ENCODE measurements around the gene ABHD17C. TPM values are rescaled to one million over a fixed set of nuclear protein-coding genes. Genes with fewer than 3 reads are reported as not detected.
"Not testable (repeated sequence)": the region's sequence is repeated elsewhere in the genome, so short reads cannot be mapped to it uniquely, and the experiment has no call there.

Gene ABHD17C
- total RNA-seq, 1 donor from 2014 or later = 7.4 TPM

DNA sequence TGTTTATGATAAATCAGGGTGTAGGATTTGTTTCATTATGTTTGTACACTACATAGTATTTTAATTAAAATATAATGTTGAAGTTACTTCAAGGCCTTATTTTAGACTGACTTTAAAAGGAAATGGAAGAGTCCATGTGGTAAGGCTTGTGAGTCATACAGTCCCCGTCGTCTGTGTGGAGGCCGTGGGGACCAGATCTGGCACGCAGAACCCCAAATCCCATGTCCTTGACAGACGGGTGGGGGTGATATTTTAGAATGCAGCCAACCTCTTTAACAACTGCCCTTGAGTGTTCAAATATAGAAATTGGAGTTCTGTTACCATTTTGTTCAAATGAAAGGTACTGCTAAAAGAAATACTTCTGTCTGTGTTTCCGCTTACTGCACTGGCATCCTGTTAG, 35.8 kb downstream of the ABHD17C start:
- no peak for DNase-seq (ENCODE audit: low read depth)

DNA sequence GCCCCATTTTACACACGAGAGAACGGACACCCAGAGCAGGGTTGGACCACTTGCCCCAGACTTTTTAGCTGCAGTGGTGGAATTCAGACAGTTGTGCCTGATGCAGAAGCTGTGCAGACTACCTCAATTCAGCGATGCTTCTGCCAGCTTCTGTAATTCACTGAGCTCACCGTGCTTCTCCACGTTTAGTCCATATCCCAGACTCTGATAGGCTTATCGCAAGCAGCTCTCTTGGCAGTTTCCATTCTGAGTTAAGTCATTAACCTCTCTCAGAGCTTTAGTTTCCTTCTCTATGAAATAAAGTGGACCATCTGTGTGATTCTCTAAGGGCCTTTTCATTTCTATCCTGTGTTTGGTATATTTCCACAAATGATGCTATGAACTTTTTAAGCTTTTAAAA, 37.1 kb downstream of the ABHD17C start:
- no peak for DNase-seq (ENCODE audit: low read depth)

DNA sequence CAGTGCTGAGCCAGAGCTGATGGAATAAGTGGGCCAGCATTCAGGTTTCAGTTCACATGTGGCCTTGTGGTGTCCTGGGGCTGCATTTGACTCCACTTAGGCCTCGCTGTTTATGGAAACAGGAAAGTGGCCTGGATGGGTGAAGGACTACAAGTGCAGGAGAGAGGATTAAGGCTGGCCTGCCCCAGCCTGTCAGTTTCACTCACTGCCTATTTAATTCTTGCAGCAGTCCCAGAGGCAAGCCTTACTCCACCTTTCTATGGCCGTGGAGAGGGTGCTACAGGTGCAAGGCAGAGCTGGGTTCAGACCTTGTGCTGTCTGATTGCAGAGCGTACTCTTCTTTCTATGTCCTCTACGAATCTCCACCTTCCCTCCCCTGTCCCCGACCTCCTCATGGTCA, 37.7 kb downstream of the ABHD17C start:
- DNase-seq (ENCODE audit: low read depth) = no peak

DNA sequence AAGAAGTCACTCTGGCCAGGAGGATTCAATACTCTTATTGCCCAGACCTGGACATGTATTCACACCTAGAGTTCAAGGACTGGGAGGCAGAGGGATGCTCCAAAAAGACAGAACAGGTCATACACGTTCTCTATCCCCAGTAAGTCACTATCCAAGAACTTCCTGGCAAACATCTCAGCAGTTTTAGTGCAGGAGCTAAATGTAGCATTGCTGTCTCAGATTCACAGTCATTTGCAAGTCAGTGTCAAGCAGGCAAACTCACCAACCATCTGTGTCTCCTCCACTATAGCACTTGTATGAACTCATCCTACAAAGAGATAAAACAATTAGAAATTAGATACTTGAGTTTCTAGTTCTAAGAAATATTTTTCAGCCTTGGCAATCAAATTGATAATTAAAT, 38.4 kb downstream of the ABHD17C start:
- DNase-seq (ENCODE audit: low read depth) = no peak

DNA sequence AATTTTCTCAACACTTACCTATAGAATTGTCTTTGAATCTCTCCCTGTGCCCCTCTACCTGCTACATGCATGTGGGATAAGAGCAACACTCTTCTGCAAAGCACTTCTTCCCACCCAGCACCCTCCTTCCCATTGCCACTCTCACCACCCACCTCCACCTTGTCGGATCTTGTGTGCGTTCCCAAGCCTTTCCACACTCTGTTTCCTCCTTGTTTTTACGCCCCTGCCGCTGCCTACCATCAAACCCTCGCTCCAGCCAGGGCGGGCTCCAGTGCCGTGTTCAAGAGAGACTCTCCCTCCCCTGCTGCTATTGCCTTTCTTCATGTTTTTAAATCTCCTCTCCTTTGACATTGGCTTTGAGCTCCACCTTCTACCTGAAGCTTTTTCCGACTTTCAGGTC, 40.2 kb downstream of the ABHD17C start:
- DNase-seq (ENCODE audit: low read depth) = no peak

DNA sequence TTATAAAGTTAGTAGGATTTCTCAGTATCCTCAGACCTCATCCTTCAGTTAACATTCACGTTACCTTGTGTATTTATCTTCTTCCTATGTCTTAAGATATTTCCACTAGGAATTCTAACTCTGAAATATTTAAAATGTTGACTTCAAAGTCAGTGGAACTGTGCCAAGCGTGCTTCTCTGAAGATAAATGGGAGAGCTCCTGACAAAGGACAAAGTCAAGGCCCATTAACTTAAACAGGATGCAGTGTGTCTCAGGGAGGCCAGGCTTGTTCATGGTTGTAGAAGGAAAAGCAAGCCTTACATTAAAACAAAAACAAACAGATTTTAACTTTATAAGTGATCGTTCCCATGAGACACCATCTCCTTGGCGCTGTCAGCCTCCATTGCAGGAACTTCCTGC, 41.5 kb downstream of the ABHD17C start:
- DNase-seq (ENCODE audit: low read depth) = peak; percentile 46

DNA sequence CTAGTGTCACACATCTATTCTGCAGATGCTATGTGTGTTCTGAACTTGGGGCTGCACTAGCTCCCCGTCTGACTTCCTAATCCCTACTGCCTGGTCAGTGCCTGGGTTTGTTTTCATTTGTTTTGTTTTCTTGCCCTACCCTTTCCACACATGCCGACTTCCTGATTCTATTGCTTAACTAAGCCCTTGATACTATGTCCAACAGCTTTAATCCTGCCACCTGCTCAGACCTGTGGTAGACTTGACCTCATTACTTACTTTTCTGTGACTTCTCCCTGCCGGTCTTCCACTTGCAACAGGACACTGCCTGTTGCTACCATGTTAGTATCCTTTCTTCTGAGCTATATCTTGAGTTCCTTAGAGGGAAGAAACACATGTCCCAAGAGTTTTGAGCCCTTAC, 44.8 kb downstream of the ABHD17C start:
- DNase-seq (ENCODE audit: low read depth) = peak; percentile 52

DNA sequence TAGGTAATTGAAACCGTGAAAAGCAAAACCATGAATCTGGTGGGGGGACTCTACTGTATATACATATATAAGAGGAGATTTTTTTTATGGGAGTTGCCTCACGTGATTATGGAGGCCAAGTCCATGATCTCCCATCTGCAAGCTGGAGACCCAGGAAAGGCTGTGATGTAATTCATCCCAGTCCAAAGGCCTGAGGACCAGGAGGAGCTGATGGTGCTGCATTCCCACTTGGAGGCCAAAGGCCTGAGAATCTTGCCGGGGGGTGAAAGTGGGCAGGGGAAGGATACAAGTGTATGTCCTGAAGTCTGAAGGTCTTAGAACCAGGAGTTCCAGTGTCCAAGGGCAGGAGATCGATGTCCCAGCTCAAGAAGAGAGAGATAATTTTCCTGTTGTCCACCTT, 47.0 kb downstream of the ABHD17C start:
- DNase-seq (ENCODE audit: low read depth) = no peak

DNA sequence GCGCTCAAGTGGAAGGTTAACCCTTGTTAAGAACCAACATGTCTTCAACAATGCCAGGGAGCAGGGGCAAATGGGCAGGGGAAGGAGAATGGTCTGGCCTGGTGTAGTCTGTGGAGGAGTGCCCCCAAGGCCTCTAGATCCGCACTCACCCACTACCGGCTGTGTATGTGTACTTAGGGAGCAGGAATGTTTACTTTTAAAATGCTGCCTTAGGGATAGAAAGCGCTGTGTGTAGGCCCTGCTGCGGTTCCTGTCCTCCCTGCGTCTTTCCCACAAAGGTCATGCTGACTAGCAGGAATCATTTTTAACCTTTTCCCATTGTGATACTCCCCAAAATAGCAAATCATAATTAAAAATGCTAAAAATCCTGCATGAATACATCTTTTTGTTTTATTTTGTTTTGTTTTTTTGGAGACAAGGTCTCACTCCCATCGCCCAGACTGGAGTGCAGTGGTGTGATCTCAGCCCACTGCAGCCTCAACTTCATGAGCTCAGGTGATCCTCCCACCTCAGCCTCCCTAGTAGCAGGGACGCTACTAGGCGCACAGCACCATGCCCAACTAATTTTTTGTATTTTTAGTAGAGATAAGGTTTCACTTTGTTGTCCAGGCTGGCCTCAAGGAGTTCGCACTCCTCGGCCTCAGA, 48.2 kb downstream of the ABHD17C start:
- peak; percentile 61 for DNase-seq (ENCODE audit: low read depth)

DNA sequence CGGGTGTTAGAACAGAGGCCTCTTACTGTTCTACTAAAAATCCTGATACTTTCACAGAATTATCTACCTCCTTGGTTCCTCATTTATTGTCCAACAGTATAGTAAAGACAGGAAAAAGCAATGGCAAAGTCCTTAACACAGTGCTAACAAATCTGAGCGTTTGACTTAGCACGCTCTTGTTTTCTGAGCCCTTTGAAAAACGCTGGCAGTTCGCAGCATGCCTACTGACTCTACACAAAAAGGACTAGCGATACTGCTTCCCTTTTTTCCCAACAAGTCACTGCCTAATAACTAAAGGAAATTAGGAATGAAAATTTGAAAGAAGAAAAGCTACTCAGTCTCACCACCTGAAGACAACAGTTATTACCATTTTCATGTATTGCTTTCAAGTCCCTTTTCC, 49.3 kb downstream of the ABHD17C start:
- DNase-seq (ENCODE audit: low read depth) = no peak

DNA sequence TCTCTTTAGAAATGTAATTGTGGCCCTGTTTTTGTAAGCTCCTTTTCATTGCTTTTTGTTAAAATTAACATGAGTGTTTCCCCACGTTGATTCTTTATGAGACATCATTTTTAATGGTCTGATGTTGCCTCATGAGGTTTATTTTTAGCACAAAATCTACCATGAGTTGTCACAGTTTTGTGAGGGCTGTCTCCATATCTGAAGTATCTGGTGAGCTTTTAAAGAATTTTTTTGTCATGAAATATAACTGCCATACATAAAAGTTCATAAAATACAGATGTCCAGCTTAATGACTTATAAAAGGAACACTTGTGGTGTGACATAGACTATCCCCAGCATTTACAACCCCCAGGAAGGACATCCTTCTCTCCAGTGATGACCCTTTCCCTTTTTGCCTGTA, 49.7 kb downstream of the ABHD17C start:
- no peak for DNase-seq (ENCODE audit: low read depth)

DNA sequence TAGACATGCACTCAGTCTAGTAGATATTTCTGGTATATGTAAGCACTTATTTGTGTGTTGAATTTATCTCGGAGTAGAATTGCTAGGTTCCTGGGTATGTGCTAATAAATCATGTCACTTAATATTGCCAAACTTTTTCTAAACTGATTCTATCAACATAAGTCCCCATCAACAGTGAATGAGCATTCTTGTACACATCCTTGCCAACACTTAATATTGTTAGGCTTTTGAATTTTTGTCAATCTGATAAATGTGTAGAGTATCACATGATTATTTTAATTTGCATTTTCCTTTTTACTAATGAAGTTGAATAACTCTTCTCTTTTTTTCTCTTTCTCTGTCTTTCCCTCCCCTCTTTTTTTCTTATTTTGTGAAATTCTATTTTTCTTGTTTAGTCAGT, 50.8 kb downstream of the ABHD17C start:
- DNase-seq (ENCODE audit: low read depth) = no peak

DNA sequence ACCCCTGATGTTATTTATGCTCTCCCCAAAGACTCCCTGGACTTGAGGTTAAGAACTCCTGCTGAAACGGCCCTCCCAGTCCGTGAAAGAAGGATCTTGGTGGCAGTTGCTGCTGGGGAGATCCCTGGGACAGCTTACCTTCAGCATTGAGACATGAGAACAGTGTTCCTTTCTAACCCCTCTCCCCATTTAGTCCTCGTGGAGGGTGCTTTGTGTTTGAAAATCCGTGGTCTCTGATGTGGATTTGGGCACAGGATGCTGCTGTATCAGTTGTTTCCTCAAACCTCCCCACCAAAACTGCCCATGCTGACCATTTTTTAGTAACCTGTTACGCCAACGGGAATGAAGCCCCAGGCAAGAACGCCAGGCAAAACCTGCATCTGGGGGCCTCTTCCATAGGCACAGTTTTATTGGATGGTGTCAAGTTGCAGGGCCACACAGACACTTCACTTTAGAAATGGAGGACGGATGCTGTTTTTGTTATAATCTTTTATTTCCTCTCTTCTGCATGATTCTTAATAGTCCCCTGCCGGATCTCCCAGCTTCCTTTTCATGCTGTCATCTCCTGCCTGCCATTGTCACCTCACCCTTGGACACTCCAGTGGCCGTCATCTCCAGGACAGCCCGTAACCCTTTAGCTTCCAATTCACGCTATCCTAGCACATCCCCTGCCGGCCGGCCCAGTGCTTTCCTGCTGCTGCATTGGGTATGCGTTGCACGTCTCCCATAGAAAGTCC, 52.4 kb downstream of the ABHD17C start:
- no peak for DNase-seq (ENCODE audit: low read depth)

DNA sequence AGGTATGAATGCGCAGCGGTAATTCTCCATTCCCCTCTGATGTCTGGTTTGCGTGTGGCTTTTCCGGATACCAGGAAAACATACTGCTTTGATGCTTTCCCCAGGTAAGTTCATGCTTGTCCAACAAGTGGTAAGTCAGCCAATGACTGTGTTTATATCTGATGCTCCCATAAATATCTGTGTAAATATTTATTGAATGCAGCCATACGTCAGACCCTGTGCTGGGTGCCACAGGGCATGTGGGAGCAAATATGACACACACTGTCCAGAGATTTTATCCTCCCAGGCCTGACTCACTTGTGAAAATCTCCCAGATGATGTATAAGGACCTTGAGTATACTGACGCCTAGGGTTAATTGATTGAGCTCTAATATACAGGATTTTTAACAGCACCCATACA, 54.5 kb downstream of the ABHD17C start:
- DNase-seq (ENCODE audit: low read depth) = no peak

DNA sequence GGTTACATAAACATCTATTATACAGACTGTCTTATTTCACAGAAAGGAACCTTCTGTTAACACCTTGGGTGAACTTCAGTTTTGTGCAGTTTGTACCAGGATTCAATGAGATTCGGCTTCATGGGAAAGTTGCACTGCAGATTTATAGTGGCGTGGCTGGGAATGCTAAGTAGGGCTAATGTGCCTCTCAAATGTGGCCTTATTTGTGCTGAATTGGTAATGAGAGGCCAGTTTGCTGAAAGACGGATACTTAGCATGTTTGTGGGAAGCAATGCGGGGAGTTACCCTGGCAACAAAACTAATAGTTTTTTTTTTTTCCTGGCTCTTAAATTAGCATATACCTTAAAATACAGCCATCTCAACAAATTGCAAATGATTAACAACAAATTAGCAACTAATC, 55.5 kb downstream of the ABHD17C start:
- peak; percentile 43 for DNase-seq (ENCODE audit: low read depth)

DNA sequence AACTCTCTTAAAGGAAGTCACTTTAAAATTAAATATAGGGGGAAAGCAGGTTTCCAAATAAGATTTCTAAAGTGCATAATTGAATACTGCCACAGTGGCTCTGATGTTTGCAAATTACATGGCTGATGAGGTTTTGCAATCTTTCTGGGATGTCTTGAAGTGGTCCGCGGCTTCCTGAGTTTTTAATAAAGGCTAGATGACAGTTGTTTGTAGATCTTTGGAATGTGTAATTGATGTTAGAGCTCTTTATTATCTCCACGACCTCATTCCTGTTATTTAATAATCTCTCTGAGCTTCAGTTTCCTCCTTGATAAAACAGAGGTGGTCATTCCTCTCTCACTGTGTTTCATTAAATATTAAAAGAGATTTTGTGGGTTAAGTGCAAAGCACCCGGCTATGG, 57.1 kb downstream of the ABHD17C start:
- no peak for DNase-seq (ENCODE audit: low read depth)

DNA sequence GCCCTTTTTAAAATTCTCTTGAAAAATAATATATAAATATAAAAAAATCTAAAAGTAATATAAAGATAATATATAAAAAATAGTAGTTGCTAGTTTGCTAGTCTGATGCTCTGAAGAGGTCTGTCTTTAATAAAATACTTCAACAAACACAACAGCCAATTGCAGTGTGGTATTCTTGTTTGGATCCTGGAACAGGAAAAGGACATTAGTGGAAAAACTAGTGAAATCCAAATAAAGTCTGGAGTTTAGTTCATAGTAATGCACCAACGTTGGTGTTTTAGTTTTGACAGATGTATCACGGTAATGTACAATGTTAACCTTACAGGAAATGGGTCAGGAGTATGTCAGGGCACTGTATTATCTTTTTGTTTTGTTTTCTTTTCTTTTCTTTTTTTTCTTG, 58.1 kb downstream of the ABHD17C start:
- DNase-seq (ENCODE audit: low read depth) = no peak

DNA sequence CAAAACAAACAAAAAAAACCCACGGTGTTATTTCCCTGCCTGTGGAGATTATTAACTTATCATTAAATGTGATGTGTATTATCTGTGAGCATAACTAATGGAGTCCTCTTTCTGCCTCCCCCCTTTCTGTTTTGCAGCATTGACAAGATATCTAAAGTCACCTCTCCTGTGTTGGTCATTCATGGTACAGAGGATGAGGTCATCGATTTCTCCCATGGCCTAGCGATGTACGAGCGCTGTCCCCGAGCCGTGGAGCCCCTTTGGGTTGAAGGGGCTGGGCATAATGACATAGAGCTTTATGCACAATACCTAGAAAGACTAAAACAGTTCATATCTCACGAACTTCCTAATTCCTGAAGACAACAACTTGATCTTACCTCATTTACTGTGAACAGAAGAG, 58.9 kb downstream of the ABHD17C start:
- DNase-seq (ENCODE audit: low read depth) = no peak

DNA sequence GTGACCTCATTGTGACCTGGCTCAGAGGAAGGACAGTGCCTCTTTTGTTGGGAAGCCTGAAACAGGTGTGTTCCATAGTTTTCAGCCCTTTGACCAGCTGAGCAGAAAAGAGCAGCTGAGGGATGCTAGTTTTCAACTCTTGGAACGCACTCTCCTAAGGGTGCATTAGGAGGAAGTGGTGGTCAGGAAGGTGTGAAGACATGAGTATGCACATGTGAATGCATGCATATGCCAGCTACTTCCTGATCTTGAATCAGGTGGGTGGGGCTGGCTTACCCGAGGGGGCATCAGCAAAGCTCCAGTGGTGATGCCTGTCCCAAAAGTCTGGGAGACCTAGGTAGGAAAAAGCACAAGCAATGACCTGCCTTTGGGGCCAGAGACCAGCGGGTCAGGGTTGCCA, 60.8 kb downstream of the ABHD17C start:
- DNase-seq (ENCODE audit: low read depth) = no peak

DNA sequence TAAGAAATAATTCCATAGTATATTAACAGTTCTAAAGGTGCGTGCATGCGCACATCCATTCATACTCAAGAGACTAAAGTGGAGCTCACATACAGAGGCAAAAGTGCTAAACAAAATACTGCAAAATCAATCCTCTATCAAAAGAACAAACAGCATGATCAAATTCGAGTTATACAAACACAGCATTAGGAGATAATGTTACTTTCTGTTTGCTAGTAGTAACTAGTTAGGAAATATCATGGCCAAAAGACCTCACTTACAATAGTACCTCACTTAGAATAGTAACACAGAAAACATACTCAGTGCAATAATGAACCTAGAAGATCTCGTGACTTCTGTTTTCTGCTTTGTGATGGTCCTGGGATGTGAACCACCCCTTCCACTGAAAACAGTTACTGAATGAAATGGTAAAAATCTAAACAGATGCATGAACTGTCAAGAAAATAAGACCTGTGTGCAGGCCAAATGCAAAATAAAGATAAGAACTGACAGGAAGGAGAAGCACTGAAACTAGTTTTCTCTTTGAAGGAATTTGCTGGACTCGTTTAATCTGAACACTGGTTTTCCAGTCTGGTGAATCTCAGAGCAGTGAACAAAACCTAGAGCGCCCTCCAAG, 63.1 kb downstream of the ABHD17C start:
- no peak for DNase-seq (ENCODE audit: low read depth)

DNA sequence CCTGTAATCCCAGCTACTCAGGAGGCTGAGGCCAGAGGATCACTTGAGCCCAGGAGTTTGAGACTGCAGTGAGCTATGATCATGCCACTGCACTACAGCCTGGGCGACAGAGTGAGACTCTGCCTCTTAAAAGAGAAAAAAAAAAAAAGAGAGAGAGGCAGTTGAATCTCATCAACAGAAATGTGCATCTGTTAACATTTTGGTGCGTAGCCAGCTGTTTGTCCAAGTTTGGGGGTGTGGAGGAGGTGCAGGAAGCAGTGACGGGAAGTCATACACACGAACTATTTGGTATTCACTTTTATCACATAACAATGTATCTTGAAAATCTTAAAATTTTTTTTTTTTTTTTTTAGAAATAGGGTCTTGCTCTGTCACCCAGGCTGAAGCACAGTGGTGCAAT, 65.8 kb downstream of the ABHD17C start:
- DNase-seq (ENCODE audit: low read depth) = no peak

DNA sequence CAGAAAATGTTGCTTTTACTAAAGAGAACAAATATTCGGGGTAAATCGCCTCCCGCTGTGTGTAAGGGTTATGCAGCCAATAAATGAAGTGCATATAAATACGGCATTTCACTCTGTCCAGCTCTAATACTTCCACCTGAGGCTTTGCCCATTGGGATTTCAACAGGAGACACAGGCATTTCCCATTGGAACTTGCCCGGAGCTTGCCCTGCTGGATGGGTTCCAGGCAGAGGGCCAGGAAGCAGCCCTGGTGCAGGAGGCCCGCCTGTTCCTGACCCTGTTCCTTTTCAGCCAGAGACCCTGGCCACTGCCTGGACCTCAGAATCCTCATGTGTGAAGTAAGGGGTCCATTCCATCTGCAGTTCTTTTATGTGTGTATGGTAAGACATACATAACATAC, 66.6 kb downstream of the ABHD17C start:
- no peak for DNase-seq (ENCODE audit: low read depth)

DNA sequence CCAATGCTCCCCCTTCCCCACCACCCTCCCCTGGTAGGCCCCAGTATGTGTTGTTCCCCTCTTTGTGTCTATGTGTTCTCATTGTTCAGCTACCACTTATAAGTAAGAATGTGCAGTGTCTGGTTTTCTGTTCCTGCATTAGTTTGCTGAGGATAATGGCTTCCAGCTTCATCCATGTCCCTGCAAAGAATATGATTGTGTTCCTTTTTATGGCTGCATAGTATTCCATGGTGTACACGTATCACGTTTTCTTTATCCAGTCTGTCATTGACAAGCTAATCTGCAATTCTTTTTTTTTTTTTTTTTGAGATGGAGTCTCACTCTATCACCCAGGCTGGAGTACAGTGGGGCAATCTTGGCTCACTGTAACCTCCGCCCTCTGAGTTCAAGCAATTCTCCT, 68.1 kb downstream of the ABHD17C start:
- DNase-seq (ENCODE audit: low read depth) = not testable (repeated sequence)
